Lower leg skin (tissue), 3 donors: Measurements from ENCODE around the gene IFRD2.

Experiments
- CTCF ChIP-seq, 3 donors: fragments of 450-650 bp; IDR thresholded peaks; one replicate each; pipeline ENCODE4 v1.5.1; 2016; ENCODE audit warnings: antibody characterized with exemption in 3 of 3, mild to moderate bottlenecking in 3 of 3, moderate library complexity in 2 of 3
- POLR2A ChIP-seq, 2 donors: fragments of 450-650 bp; IDR thresholded peaks; one replicate each; pipeline ENCODE4 v1.6.1; 2016 to 2017; ENCODE audit warnings: antibody characterized with exemption in 2 of 2, mild to moderate bottlenecking in 1 of 2, moderate library complexity in 1 of 2

DNA sequence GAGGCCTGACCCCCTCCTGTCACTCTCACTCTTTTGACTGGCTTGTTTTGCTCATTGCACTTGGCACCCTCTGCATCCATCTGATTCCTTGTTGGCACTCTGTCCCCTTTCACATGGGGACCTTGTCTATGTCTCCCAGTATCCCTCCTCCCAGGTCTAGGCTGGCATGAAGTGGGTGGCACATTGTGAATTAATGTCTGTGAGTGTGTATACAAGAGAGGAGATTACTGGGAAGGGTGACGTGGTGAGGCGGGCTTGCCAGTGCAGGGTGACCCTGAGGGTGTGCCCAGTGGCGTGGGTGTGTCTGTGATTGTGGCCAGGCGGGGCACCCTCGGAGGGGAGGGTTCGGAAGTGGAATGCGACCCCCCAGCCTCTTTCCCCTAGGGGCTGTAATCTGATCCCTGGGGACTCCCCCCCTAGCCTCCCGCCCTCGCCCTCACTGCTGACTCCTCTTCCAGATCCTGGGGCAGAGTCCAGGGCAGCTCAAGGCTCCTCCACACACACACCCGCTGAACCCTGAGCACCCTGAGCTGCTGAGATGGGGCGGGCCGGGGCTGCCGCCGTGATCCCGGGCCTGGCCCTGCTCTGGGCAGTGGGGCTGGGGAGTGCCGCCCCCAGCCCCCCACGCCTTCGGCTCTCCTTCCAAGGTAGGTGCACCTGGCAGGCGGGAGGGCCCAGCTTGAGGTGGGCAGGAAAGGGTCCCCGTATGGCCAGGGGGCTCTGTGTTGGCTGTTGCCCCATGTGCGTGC, 23.4 kb downstream of the IFRD2 start, which contains the start of gene SEMA3B:
- TF ChIP-seq CTCF (IDR thresholded peaks at IDR 0.05) = no peak
- no peak for TF ChIP-seq POLR2A (IDR thresholded peaks at IDR 0.05)
